Keratinocyte (primary cell): ENCODE data around the gene BRIP1.

Source experiments
- CTCF ChIP-seq, 3 experiments: IDR thresholded peaks in 1 of 3; conservative IDR thresholded peaks in 1 of 3; optimal IDR thresholded peaks in 1 of 3; 2 replicates in 2 of 3; 3 replicates in 1 of 3; pipeline versions ENCODE3 to v1.5.1; 2011; ENCODE audit warnings: low read length in 3 of 3, mild to moderate bottlenecking in 3 of 3, moderate library complexity in 2 of 3, control low read depth in 1 of 3, inconsistent platforms in 1 of 3; ENCODE audit not compliant: insufficient read depth in 2 of 3; ENCODE audit errors: extremely low read depth in 1 of 3
- EZH2 ChIP-seq: IDR thresholded peaks from one replicate; pipeline ENCODE4 v1.6.1; 2012; ENCODE audit warnings: inconsistent platforms, mild to moderate bottlenecking, low read length, moderate library complexity

- TF ChIP-seq CTCF (optimal IDR thresholded peaks at IDR 0.05 in 1 of 3, IDR thresholded peaks at IDR 0.05 in 1 of 3, conservative IDR thresholded peaks at IDR 0.05 in 1 of 3; ENCODE audit: extremely low read depth in 1 of 3, insufficient read depth in 2 of 3, low read length in 3 of 3) (no peak), EZH2 (no peak)
Observed at GRCh38 chr17:61897548-61898180, 34.3 kb upstream of the BRIP1 start.
